ENCODE results near the gene CPVL. TPM values are rescaled to one million over a fixed set of nuclear protein-coding genes. Genes with fewer than 3 reads are reported as not detected.

The CPVL gene
- total RNA-seq, 1 experiment from 2014 or later, result 72.3 TPM

GRCh38 chr7:28979776-28980175 is 166.6 kb downstream of the CPVL start:
- H3K4me1 ChIP-seq (ENCODE audit: insufficient read depth, low read length, poor library complexity, severe bottlenecking), result peaks cover 52% of the 10 kb centered on the region
- H3K27me3 ChIP-seq (replicated peaks; ENCODE audit: insufficient read depth, low read depth, low read length, poor library complexity), result no peaks in the 10 kb centered on the region
- H3K27ac ChIP-seq (ENCODE audit: low read depth, low read length, poor library complexity, severe bottlenecking), result no peak overlapping the region
- DNase-seq (ENCODE audit: low spot score), result no peak
- H3K9me3 ChIP-seq (ENCODE audit: low read depth, low read length, poor library complexity, severe bottlenecking), result no peaks in the 10 kb centered on the region
- no peaks in the 10 kb centered on the region for H3K36me3 ChIP-seq (ENCODE audit: insufficient read depth, low read length, poor library complexity, severe bottlenecking)
- CTCF ChIA-PET, result interaction anchor here (1.0 kb wide), 1 partner anchor 37 kb away, joined by 5 read pairs; no protein-coding TSS in a partner anchor
- intact Hi-C loops (cut with micrococcal nuclease; ENCODE audit: unreplicated experiment), result no loop called here
- TF ChIP-seq EZH2 (IDR thresholded peaks at IDR 0.05; ENCODE audit: borderline replicate concordance, low read depth, low read length, poor library complexity, severe bottlenecking), result no peak
- TF ChIP-seq CTCF (conservative IDR thresholded peaks at IDR 0.05; ENCODE audit: low read depth, low read length), result no peak
- POLR2A ChIA-PET (ENCODE audit: low non-redundant PET), result no interaction called here
- BruUV-seq (replicated peaks), result no TSS peak
- no peak overlapping the region for H3K4me3 ChIP-seq (ENCODE audit: low read depth, low read length, poor library complexity, severe bottlenecking)

- ChIA-PET CTCF (no interaction called here), POLR2A (ENCODE audit: low non-redundant PET) (no interaction called here)
- Histone ChIP-seq H3K27ac (ENCODE audit: low read depth, low read length, poor library complexity, severe bottlenecking) (no peak overlapping the region), H3K36me3 (ENCODE audit: insufficient read depth, low read length, poor library complexity, severe bottlenecking) (no peaks in the 10 kb centered on the region), H3K4me1 (ENCODE audit: insufficient read depth, low read length, poor library complexity, severe bottlenecking) (peaks cover 36% of the 10 kb centered on the region), H3K27me3 (replicated peaks; ENCODE audit: insufficient read depth, low read depth, low read length, poor library complexity) (no peaks in the 10 kb centered on the region), H3K9me3 (ENCODE audit: low read depth, low read length, poor library complexity, severe bottlenecking) (peaks cover 14% of the 10 kb centered on the region), H3K4me3 (ENCODE audit: low read depth, low read length, poor library complexity, severe bottlenecking) (no peak overlapping the region)
- DNase-seq (ENCODE audit: low spot score), result no peak
- no TSS peak for BruUV-seq (replicated peaks)
- intact Hi-C loops (cut with micrococcal nuclease; ENCODE audit: unreplicated experiment), result no loop called here
- TF ChIP-seq CTCF (conservative IDR thresholded peaks at IDR 0.05; ENCODE audit: low read depth, low read length) (no peak), EZH2 (IDR thresholded peaks at IDR 0.05; ENCODE audit: borderline replicate concordance, low read depth, low read length, poor library complexity, severe bottlenecking) (no peak)
Observed at GRCh38 chr7:28977881-28978280, 168.5 kb downstream of the CPVL start.

- ChIA-PET CTCF (no interaction called here), POLR2A (ENCODE audit: low non-redundant PET) (no interaction called here)
- Histone ChIP-seq H3K4me1 (ENCODE audit: insufficient read depth, low read length, poor library complexity, severe bottlenecking) (peaks cover 17% of the 10 kb centered on the region), H3K4me3 (ENCODE audit: low read depth, low read length, poor library complexity, severe bottlenecking) (no peak overlapping the region), H3K27me3 (replicated peaks; ENCODE audit: insufficient read depth, low read depth, low read length, poor library complexity) (no peaks in the 10 kb centered on the region), H3K27ac (ENCODE audit: low read depth, low read length, poor library complexity, severe bottlenecking) (no peak overlapping the region), H3K36me3 (ENCODE audit: insufficient read depth, low read length, poor library complexity, severe bottlenecking) (no peaks in the 10 kb centered on the region), H3K9me3 (ENCODE audit: low read depth, low read length, poor library complexity, severe bottlenecking) (peaks cover 24% of the 10 kb centered on the region)
- TF ChIP-seq EZH2 (IDR thresholded peaks at IDR 0.05; ENCODE audit: borderline replicate concordance, low read depth, low read length, poor library complexity, severe bottlenecking) (no peak), CTCF (conservative IDR thresholded peaks at IDR 0.05; ENCODE audit: low read depth, low read length) (no peak)
- BruUV-seq (replicated peaks), result no TSS peak
- DNase-seq (ENCODE audit: low spot score), result no peak
- intact Hi-C loops (cut with micrococcal nuclease; ENCODE audit: unreplicated experiment), result no loop called here
Observed at GRCh38 chr7:28976022-28976421, 170.3 kb downstream of the CPVL start.
